HepG2 (cell line): Measurements from ENCODE around the gene CCDC192. TPM values are rescaled to one million over a fixed set of nuclear protein-coding genes. Genes with fewer than 3 reads are reported as not detected.

Experiments
- ATAC-seq: fragments of 200-7000 bp; cut with Tn5 transposase; 3 replicates; pipeline ENCODE4 v1.9.1; 2020; ENCODE audit warnings: mild to moderate bottlenecking, moderate library complexity
- BruUV-seq: library from RNA; stranded (reverse); fragments of 400-500 nt; replicated peaks from 2 replicates; lab custom pipeline; 2021; lab: Mats Ljungman, UMichigan
- CTCF ChIA-PET: fragments of 300-600 bp; formaldehyde crosslinking; extraction: SDS; loops from one replicate; lab custom pipeline; 2021; ENCODE audit warnings: low total read pairs, inconsistent platforms, low intra/inter-chr PET ratio; lab: Yijun Ruan, JAX
- POLR2A ChIA-PET: fragments of 350-600 bp; sonication (Branson Sonifier 250); formaldehyde crosslinking; loops from one replicate; lab custom pipeline; 2020; ENCODE audit warnings: antibody characterized with exemption, inconsistent platforms; lab: Yijun Ruan, JAX
- DNase-seq: peaks from one replicate; pipeline ENCODE4 v3.0.0-alpha.2; 2015; ENCODE audit warnings: low spot score
- FAIRE-seq: peaks from 3 replicates; lab custom pipeline; 2011; peaks lifted over from hg19 to GRCh38; lab: Jason Lieb, UNC
- H2AFZ ChIP-seq: one replicate; pipeline ENCODE4 v1.6.1; 2011; ENCODE audit warnings: low read length, inconsistent platforms
- H3K27ac ChIP-seq: fragments of 300-600 bp; 3 replicates; pipeline ENCODE4 v1.8.0; 2011; ENCODE audit warnings: mixed run types, mild to moderate bottlenecking, mixed read lengths, low read length, inconsistent platforms; ENCODE audit not compliant: insufficient read depth; ENCODE audit errors: extremely low read length
- H3K27me3 ChIP-seq, 2 experiments: fragments of 200-600 bp in 1 of 2; 2 replicates in 1 of 2; 3 replicates in 1 of 2; pipeline versions ENCODE4 v1.6.0 to v1.8.0; 2011; ENCODE audit warnings: low read length in 2 of 2, mild to moderate bottlenecking in 2 of 2, moderate library complexity in 2 of 2, inconsistent platforms in 1 of 2; ENCODE audit not compliant: insufficient read depth in 2 of 2, control insufficient read depth in 1 of 2
- H3K36me3 ChIP-seq, 2 experiments: fragments of 200-600 bp in 1 of 2; replicated peaks in 1 of 2; 2 replicates in 1 of 2; 3 replicates in 1 of 2; pipeline versions ENCODE4 v1.5.1 to v1.8.0; 2011; ENCODE audit warnings: low read length in 2 of 2, inconsistent platforms in 1 of 2; ENCODE audit not compliant: insufficient read depth in 2 of 2, control insufficient read depth in 1 of 2
- H3K4me1 ChIP-seq: 2 replicates; pipeline ENCODE4 v1.5.1; 2012; ENCODE audit warnings: low read length, inconsistent platforms; ENCODE audit not compliant: insufficient read depth
- H3K4me2 ChIP-seq: 2 replicates; pipeline ENCODE4 v1.6.0; 2011; ENCODE audit warnings: low read depth, low read length, inconsistent platforms
- H3K4me3 ChIP-seq, 3 experiments: fragments of 200-600 bp in 1 of 3; sonication (generic), shearing (Covaris generic) in 1 of 3; replicated peaks in 1 of 3; 2 replicates each; pipeline ENCODE4 v1.5.1; 2011 to 2016; ENCODE audit warnings: low read length in 3 of 3, inconsistent platforms in 2 of 3, low read depth in 2 of 3, mild to moderate bottlenecking in 2 of 3, control low read depth in 1 of 3, mixed read lengths in 1 of 3; ENCODE audit not compliant: insufficient read depth in 1 of 3
- H3K79me2 ChIP-seq: one replicate; pipeline ENCODE4 v1.6.1; 2011; ENCODE audit warnings: low read length, inconsistent platforms; ENCODE audit not compliant: insufficient read depth
- H3K9ac ChIP-seq: 2 replicates; pipeline ENCODE4 v1.6.0; 2011; ENCODE audit warnings: mild to moderate bottlenecking, low read depth, low read length, inconsistent platforms; ENCODE audit not compliant: insufficient read depth
- H3K9me3 ChIP-seq: 2 replicates; pipeline ENCODE4 v1.5.1; 2012; ENCODE audit warnings: mild to moderate bottlenecking, low read length
- H4K20me1 ChIP-seq: 2 replicates; pipeline ENCODE4 v1.6.0; 2011; ENCODE audit warnings: inconsistent platforms, mild to moderate bottlenecking, low read length, moderate library complexity; ENCODE audit not compliant: insufficient read depth
- ATF1 ChIP-seq: IDR thresholded peaks from 2 replicates; pipeline ENCODE4 v1.6.1; 2016; ENCODE audit warnings: mild to moderate bottlenecking, control low read depth
- ATF7 ChIP-seq, 2 experiments: fragments of 450-650 bp in 1 of 2; sonication (generic) in 1 of 2; formaldehyde crosslinking in 1 of 2; IDR thresholded peaks; 2 replicates each; pipeline versions ENCODE4 v1.4.0 to v1.6.1; 2016 to 2020; ENCODE audit warnings: antibody characterized with exemption in 1 of 2, mild to moderate bottlenecking in 1 of 2, missing genetic modification reagents in 1 of 2
- GTF3A ChIP-seq: sonication (generic); formaldehyde crosslinking; conservative IDR thresholded peaks from 2 replicates; pipeline ENCODE4 v1.4.0; 2020; ENCODE audit warnings: mild to moderate bottlenecking, missing genetic modification reagents
- HDAC6 ChIP-seq: fragments of 200-600 bp; sonication (generic); IDR thresholded peaks from 2 replicates; pipeline ENCODE4 v1.7.0; 2017; ENCODE audit warnings: mild to moderate bottlenecking, antibody characterized with exemption, low read length, low read depth
- JARID2 ChIP-seq: sonication (generic); formaldehyde crosslinking; IDR thresholded peaks from 2 replicates; pipeline ENCODE4 v1.8.1; 2023; ENCODE audit warnings: missing genetic modification reagents, inconsistent platforms; ENCODE audit not compliant: insufficient replicate concordance
- SMAD9 ChIP-seq: sonication (generic); formaldehyde crosslinking; IDR thresholded peaks from 2 replicates; pipeline ENCODE4 v1.5.1; 2020; ENCODE audit warnings: mild to moderate bottlenecking, missing genetic modification reagents
- TCF7 ChIP-seq: sonication (generic); IDR thresholded peaks from 2 replicates; pipeline ENCODE4 v1.6.1; 2016; ENCODE audit warnings: antibody characterized with exemption, low read depth
- ZNF549 ChIP-seq: sonication (generic); formaldehyde crosslinking; IDR thresholded peaks from 2 replicates; pipeline ENCODE4 v1.5.0; 2020; ENCODE audit warnings: missing genetic modification reagents
- ZNF652 ChIP-seq: IDR thresholded peaks from 2 replicates; pipeline ENCODE4 v1.6.1; 2016; ENCODE audit warnings: low read depth, borderline replicate concordance
- ZNF777 ChIP-seq: sonication (generic); formaldehyde crosslinking; IDR thresholded peaks from 2 replicates; pipeline ENCODE4 v1.4.0; 2020; ENCODE audit warnings: missing genetic modification reagents
- ZSCAN9 ChIP-seq: IDR thresholded peaks from 2 replicates; pipeline ENCODE4 v1.6.1; 2016; ENCODE audit warnings: borderline replicate concordance
- WGBS: methylation state at CpG from one replicate; pipeline ENCODE4 v1.1.6; 2017; ENCODE audit warnings: low lambda C conversion rate; 5-methylcytosine and 5-hydroxymethylcytosine counted together
- in situ Hi-C: cut with HindIII; loops from 2 replicates; pipeline ENCODE4 v1.10.0; 2017; ENCODE audit warnings: low pct_unique_long_range_greater_than_20kb; ENCODE audit not compliant: extremely low pct_ligation_motif_present
- intact Hi-C: fragments of 100-400 bp; cut with micrococcal nuclease; formaldehyde crosslinking; loops from one replicate; pipeline ENCODE4 v1.10.0; 2022; ENCODE audit not compliant: unreplicated experiment
- polyA plus RNA-seq, 8 experiments: library from polyadenylated mRNA; depleted of rRNA in 3 of 8; stranded (reverse) in 7 of 8; unstranded in 1 of 8; fragments of >200 nt; fragmentation: Illumina TruSeq in 4 of 8; extraction: Trizol in 4 of 8; gene quantifications; 2 replicates each; pipeline versions ENCODE4 v1.2.1 to v1.2.3, GENCODE V29; 2011 to 2016; ENCODE audit warnings: low read depth in 4 of 8, missing spikeins in 1 of 8, mixed read lengths in 1 of 8; ENCODE audit not compliant: insufficient read depth in 1 of 8
- total RNA-seq, 5 experiments: library from RNA; depleted of rRNA; stranded (reverse); fragments of >200 nt; fragmentation: Illumina TruSeq; extraction: Trizol; gene quantifications; 2 replicates each; pipeline ENCODE4 v1.2.3, GENCODE V29; 2016; ENCODE audit warnings: low read depth in 1 of 5

The CCDC192 gene
- total and polyA plus RNA-seq, 2 of the 13 experiments (the other 11 are each of a cell fraction or from before 2014, with no cell fraction given) = not detected

GRCh38 chr5:127985811-127986325 lies 282.7 kb downstream of the CCDC192 start:
- TF ChIP-seq ZNF549 (CRISPR knock-in tag) (no peak), ATF1 (CRISPR knock-in tag) (no peak), ZNF777 (CRISPR knock-in tag) (no peak), ZSCAN9 (CRISPR knock-in tag) (no peak), HDAC6 (no peak), JARID2 (CRISPR knock-in tag) (no peak), SMAD9 (CRISPR knock-in tag) (no peak), GTF3A (CRISPR knock-in tag) (no peak), TCF7 (no peak), ZNF652 (CRISPR knock-in tag) (no peak), ATF7 (IDR thresholded peaks at IDR 0.05) (no peak), ATF7 (CRISPR knock-in tag; IDR thresholded peaks at IDR 0.05) (no peak)
- H2AFZ ChIP-seq = no peak overlapping the region
- H4K20me1 ChIP-seq = no peaks in the 10 kb centered on the region
- FAIRE-seq (no peak), ATAC-seq (no peak), DNase-seq (no peak)
- no peak overlapping the region for H3K27ac ChIP-seq
- no peaks in the 10 kb centered on the region for H3K79me2 ChIP-seq
- ChIA-PET CTCF (no interaction called here), POLR2A (no interaction called here)
- no peaks in the 10 kb centered on the region for H3K36me3 ChIP-seq
- no peak overlapping the region for H3K4me2 ChIP-seq
- no TSS peak for BruUV-seq
- WGBS = 63% methylated on average over 7 of the region's 7 CpGs
- no peak overlapping the region for H3K4me3 ChIP-seq
- no peaks in the 10 kb centered on the region for H3K4me1 ChIP-seq
- intact Hi-C loops = no loop called here
- no peaks in the 10 kb centered on the region for H3K27me3 ChIP-seq
- H3K9me3 ChIP-seq = no peaks in the 10 kb centered on the region
- in situ Hi-C loops = no loop called here
- H3K9ac ChIP-seq = no peak overlapping the region
